Astrocyte (in vitro differentiated cells and primary cell): ENCODE measurements around the gene NPLOC4. TPM values are rescaled to one million over a fixed set of nuclear protein-coding genes. Genes with fewer than 3 reads are reported as not detected.

Experiments used
- DNase-seq: peaks from one replicate; pipeline ENCODE4 v3.0.0-alpha.2; 2010; ENCODE audit warnings: low read depth
- FAIRE-seq: peaks from 2 replicates; lab custom pipeline; 2011; peaks lifted over from hg19 to GRCh38; lab: Jason Lieb, UNC
- H2AFZ ChIP-seq: 2 replicates; pipeline ENCODE4 v1.6.0; 2012; ENCODE audit warnings: low read depth, low read length, inconsistent platforms
- H3K27ac ChIP-seq: 2 replicates; pipeline ENCODE4 v1.5.1; 2011; ENCODE audit warnings: low read depth, low read length, inconsistent platforms
- H3K27me3 ChIP-seq: 2 replicates; pipeline ENCODE4 v1.6.0; 2011; ENCODE audit warnings: low read length, inconsistent platforms; ENCODE audit not compliant: insufficient read depth
- H3K36me3 ChIP-seq: 2 replicates; pipeline ENCODE4 v1.5.1; 2011; ENCODE audit warnings: low read length, inconsistent platforms; ENCODE audit not compliant: insufficient read depth
- H3K4me1 ChIP-seq: 2 replicates; pipeline ENCODE4 v1.5.1; 2011; ENCODE audit warnings: low read length, inconsistent platforms; ENCODE audit not compliant: insufficient read depth
- H3K4me2 ChIP-seq: 2 replicates; pipeline ENCODE4 v1.6.0; 2012; ENCODE audit warnings: low read length, inconsistent platforms
- H3K4me3 ChIP-seq: 2 replicates; pipeline ENCODE4 v1.5.1; 2011; ENCODE audit warnings: low read depth, mild to moderate bottlenecking, low read length, inconsistent platforms; ENCODE audit not compliant: insufficient read depth
- H3K79me2 ChIP-seq: 2 replicates; pipeline ENCODE4 v1.6.0; 2012; ENCODE audit warnings: mild to moderate bottlenecking, low read length, inconsistent platforms; ENCODE audit not compliant: insufficient read depth
- H3K9ac ChIP-seq: 2 replicates; pipeline ENCODE4 v1.6.0; 2012; ENCODE audit warnings: mild to moderate bottlenecking, low read length, inconsistent platforms
- H3K9me3 ChIP-seq: 2 replicates; pipeline ENCODE4 v1.5.1; 2012; ENCODE audit warnings: low read depth, mild to moderate bottlenecking, low read length, inconsistent platforms; ENCODE audit not compliant: insufficient read depth
- H4K20me1 ChIP-seq: 2 replicates; pipeline ENCODE4 v1.6.0; 2012; ENCODE audit warnings: low read length, inconsistent platforms; ENCODE audit not compliant: insufficient read depth
- H3K27ac Mint-ChIP-seq: one replicate; pipeline ENCODE4 v1.8.0; 2021; ENCODE audit warnings: mild to moderate bottlenecking, mixed read lengths; ENCODE audit not compliant: unreplicated experiment
- H3K27me3 Mint-ChIP-seq: one replicate; pipeline ENCODE4 v1.8.0; 2021; ENCODE audit warnings: low read depth, mixed read lengths; ENCODE audit not compliant: unreplicated experiment
- H3K36me3 Mint-ChIP-seq: one replicate; pipeline ENCODE4 v1.8.0; 2021; ENCODE audit warnings: low read depth, mixed read lengths; ENCODE audit not compliant: unreplicated experiment
- H3K4me1 Mint-ChIP-seq: one replicate; pipeline ENCODE4 v1.8.0; 2021; ENCODE audit warnings: low read depth, mixed read lengths; ENCODE audit not compliant: unreplicated experiment
- H3K4me3 Mint-ChIP-seq: one replicate; pipeline ENCODE4 v1.8.0; 2021; ENCODE audit warnings: mild to moderate bottlenecking, moderate library complexity, mixed read lengths; ENCODE audit not compliant: unreplicated experiment
- H3K9me3 Mint-ChIP-seq: one replicate; pipeline ENCODE4 v1.8.0; 2021; ENCODE audit warnings: mild to moderate bottlenecking, mixed read lengths; ENCODE audit not compliant: unreplicated experiment
- CTCF ChIP-seq: IDR thresholded peaks from 2 replicates; pipeline ENCODE4 v1.5.1; 2011; ENCODE audit warnings: low read depth, mild to moderate bottlenecking, inconsistent platforms, low read length, moderate library complexity; ENCODE audit not compliant: insufficient read depth
- EZH2 ChIP-seq: IDR thresholded peaks from 2 replicates; pipeline ENCODE4 v1.6.1; 2012; ENCODE audit warnings: mild to moderate bottlenecking, low read length, inconsistent platforms; ENCODE audit not compliant: insufficient read depth
- total RNA-seq: library from RNA; stranded (reverse); gene quantifications from 2 replicates; pipeline ENCODE4 v1.2.1, GENCODE V29; 2021

NPLOC4 gene
- total RNA-seq, 1 donor from 2014 or later, result 125 TPM

DNA sequence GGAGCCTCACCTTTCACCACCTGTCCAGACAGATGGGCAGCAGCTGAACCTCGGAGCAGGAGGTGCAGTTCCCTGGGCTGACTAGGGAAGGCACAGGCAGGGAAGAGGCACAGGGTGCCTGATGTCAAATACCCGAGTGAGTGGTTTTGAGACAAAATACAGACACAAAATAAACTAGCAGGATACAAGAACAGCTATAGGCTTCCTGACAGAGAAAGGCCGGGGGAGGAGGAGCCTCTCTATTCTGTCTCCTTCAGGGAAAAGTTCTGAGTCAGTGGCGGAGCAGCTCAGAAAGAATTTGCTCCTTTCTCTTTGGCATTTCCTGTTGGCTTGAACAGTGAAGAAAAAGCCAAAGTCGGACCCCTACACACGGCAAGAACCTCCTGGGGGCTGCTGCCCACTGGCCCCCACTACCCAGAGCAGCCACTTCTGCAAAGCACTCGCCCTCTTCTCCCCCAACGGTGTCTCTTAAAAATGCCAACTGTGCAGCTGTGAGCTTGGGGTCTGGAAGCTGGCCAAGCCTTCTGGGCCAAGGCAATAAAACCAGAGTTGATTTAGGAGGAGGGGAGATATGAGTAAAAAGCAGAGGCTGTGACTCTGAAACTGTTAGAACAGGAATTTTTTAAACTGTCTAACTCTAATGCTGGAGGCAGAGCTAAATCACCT, 70.3 kb downstream of the NPLOC4 start:
- peaks cover 60% of the 10 kb centered on the region for H3K4me1 Mint-ChIP-seq
- Histone ChIP-seq H3K4me2 (peak overlapping the region; percentile 82), H3K36me3 (peaks cover 35% of the 10 kb centered on the region), H2AFZ (no peak overlapping the region), H3K27ac (peak overlapping the region; percentile 88), H3K4me3 (peak overlapping the region; percentile 29), H3K79me2 (peaks cover 15% of the 10 kb centered on the region), H3K9me3 (no peaks in the 10 kb centered on the region), H4K20me1 (no peaks in the 10 kb centered on the region), H3K4me1 (peaks cover 37% of the 10 kb centered on the region), H3K9ac (peak overlapping the region; percentile 69), H3K27me3 (no peaks in the 10 kb centered on the region)
- no peak for TF ChIP-seq EZH2
- TF ChIP-seq CTCF, result no peak
- H3K27me3 Mint-ChIP-seq, result no peaks in the 10 kb centered on the region
- peak; percentile 97 for DNase-seq
- peak overlapping the region; percentile 96 for H3K27ac Mint-ChIP-seq
- H3K36me3 Mint-ChIP-seq, result peaks cover 24% of the 10 kb centered on the region
- H3K9me3 Mint-ChIP-seq, result no peaks in the 10 kb centered on the region
- H3K4me3 Mint-ChIP-seq, result peak overlapping the region; percentile 60
- FAIRE-seq, result peak; percentile 78

DNA sequence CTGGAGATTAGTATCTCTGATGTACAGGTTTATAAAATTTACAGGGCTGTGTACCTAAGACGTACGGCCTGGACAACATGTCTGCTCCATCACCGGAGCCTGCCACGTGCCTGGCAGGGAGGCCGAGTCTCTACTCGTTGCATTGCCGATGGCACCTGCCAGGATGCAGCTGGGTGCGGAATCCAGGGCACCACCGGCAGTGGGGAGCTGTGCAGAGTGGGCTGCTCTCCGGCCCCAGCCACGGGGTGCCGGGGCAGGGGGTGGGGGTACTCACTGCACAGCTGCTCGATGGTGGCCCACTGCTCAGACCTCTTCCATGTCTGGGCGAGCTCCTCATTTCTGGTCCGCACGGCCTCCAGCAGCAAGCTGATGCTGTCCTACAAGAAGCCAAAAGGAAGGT, 71.7 kb downstream of the NPLOC4 start:
- H3K9ac ChIP-seq, result no peak overlapping the region
- TF ChIP-seq CTCF, result no peak
- TF ChIP-seq EZH2, result no peak
- no peaks in the 10 kb centered on the region for H4K20me1 ChIP-seq
- peak overlapping the region; percentile 67 for H3K4me3 Mint-ChIP-seq
- peaks cover 11% of the 10 kb centered on the region for H3K79me2 ChIP-seq
- no peaks in the 10 kb centered on the region for H3K27me3 ChIP-seq
- no peak overlapping the region for H3K4me2 ChIP-seq
- no peaks in the 10 kb centered on the region for H3K9me3 ChIP-seq
- H3K4me1 ChIP-seq, result peaks cover 49% of the 10 kb centered on the region
- peaks cover 28% of the 10 kb centered on the region for H3K36me3 ChIP-seq
- peak overlapping the region; percentile 96 for H3K27ac Mint-ChIP-seq
- no peak overlapping the region for H3K4me3 ChIP-seq
- no peak for FAIRE-seq
- no peaks in the 10 kb centered on the region for H3K27me3 Mint-ChIP-seq
- DNase-seq, result no peak
- peaks cover 27% of the 10 kb centered on the region for H3K36me3 Mint-ChIP-seq
- peaks cover 69% of the 10 kb centered on the region for H3K4me1 Mint-ChIP-seq
- H3K27ac ChIP-seq, result peak overlapping the region; percentile 88
- no peak overlapping the region for H2AFZ ChIP-seq
- H3K9me3 Mint-ChIP-seq, result no peaks in the 10 kb centered on the region

DNA sequence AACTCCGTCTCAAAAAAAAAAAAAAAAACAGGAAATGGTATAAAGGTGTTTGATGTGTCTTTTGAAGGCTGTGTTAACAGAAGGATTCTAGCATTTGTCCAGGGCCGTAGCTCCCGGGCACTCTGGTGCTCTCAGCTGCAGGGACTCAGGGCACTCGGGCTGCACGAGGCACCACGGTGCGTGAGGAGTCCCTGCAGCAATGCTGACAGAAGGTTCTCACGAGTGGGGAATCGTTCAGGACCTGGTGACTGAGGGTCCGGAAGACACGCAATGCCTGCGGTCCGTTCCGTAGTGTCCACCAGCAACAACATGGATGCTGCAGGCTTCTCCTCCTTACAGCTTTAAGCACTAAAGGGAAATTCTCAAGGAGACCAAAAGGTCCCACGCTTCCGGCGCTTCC, 72.1 kb downstream of the NPLOC4 start:
- H3K9ac ChIP-seq, result no peak overlapping the region
- Mint-ChIP-seq H3K9me3 (no peaks in the 10 kb centered on the region), H3K36me3 (peaks cover 27% of the 10 kb centered on the region), H3K4me1 (peaks cover 69% of the 10 kb centered on the region), H3K4me3 (peak overlapping the region; percentile 67), H3K27ac (peak overlapping the region; percentile 87), H3K27me3 (no peaks in the 10 kb centered on the region)
- no peaks in the 10 kb centered on the region for H4K20me1 ChIP-seq
- no peak overlapping the region for H2AFZ ChIP-seq
- no peak for DNase-seq
- H3K79me2 ChIP-seq, result peaks cover 11% of the 10 kb centered on the region
- H3K4me3 ChIP-seq, result no peak overlapping the region
- TF ChIP-seq EZH2 (no peak), CTCF (no peak)
- H3K9me3 ChIP-seq, result no peaks in the 10 kb centered on the region
- peaks cover 51% of the 10 kb centered on the region for H3K4me1 ChIP-seq
- no peaks in the 10 kb centered on the region for H3K27me3 ChIP-seq
- H3K4me2 ChIP-seq, result no peak overlapping the region
- H3K36me3 ChIP-seq, result peaks cover 28% of the 10 kb centered on the region
- FAIRE-seq, result no peak
- H3K27ac ChIP-seq, result no peak overlapping the region
